ENCODE results near the gene PDGFC.
"Not testable (repeated sequence)": the region's sequence is repeated elsewhere in the genome, so short reads cannot be mapped to it uniquely, and the experiment has no call there.

Gene PDGFC

DNA sequence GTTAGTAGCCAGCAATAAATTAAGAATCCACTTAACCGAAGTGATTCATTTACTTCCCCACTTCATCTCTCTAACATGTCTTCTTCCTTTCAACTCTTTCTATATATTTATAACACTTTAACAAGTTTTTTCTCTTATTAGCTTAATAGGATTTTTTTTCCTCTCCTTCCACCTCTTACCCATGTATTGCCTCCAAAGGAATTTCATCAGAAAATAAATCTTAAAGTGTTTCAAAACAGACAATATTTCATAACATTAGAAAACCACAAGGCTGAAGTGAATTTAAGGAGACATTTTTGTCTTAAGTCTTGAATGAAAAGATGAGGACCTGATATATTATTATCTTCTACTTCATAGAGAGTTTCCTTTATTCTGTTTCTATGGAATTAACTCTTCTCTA lies 101.5 kb downstream of the PDGFC start:
- Histone ChIP-seq H3K79me2 (ENCODE audit: low read length) (no peaks in the 10 kb centered on the region), H3K4me3 (ENCODE audit: low read length) (no peak overlapping the region), H3K9me3 (replicated peaks; ENCODE audit: insufficient read depth, low read length) (no peaks in the 10 kb centered on the region), H3F3A (ENCODE audit: insufficient read depth, low read length) (no peaks in the 10 kb centered on the region), H2AFZ (ENCODE audit: low read length) (no peak overlapping the region), H4K20me1 (ENCODE audit: insufficient read depth, low read length) (no peaks in the 10 kb centered on the region), H3K4me1 (ENCODE audit: low read length) (no peaks in the 10 kb centered on the region), H3K27me3 (replicated peaks; ENCODE audit: insufficient read depth, low read length) (no peaks in the 10 kb centered on the region), H3K27ac (ENCODE audit: low read length) (no peak overlapping the region), H3K9me2 (replicated peaks; ENCODE audit: insufficient read depth, low read length) (no peaks in the 10 kb centered on the region), H3K4me2 (ENCODE audit: low read depth, low read length) (no peak overlapping the region), H3K9ac (ENCODE audit: low read length) (no peak overlapping the region), H3K36me3 (replicated peaks; ENCODE audit: insufficient read depth, low read length) (no peaks in the 10 kb centered on the region)
- DNase-seq = no peak
- TF ChIP-seq, protein P1, sequence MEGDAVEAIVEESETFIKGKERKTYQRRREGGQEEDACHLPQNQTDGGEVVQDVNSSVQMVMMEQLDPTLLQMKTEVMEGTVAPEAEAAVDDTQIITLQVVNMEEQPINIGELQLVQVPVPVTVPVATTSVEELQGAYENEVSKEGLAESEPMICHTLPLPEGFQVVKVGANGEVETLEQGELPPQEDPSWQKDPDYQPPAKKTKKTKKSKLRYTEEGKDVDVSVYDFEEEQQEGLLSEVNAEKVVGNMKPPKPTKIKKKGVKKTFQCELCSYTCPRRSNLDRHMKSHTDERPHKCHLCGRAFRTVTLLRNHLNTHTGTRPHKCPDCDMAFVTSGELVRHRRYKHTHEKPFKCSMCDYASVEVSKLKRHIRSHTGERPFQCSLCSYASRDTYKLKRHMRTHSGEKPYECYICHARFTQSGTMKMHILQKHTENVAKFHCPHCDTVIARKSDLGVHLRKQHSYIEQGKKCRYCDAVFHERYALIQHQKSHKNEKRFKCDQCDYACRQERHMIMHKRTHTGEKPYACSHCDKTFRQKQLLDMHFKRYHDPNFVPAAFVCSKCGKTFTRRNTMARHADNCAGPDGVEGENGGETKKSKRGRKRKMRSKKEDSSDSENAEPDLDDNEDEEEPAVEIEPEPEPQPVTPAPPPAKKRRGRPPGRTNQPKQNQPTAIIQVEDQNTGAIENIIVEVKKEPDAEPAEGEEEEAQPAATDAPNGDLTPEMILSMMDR (IDR thresholded peaks at IDR 0.05; ENCODE audit: low read length) = no peak
- no peak for TF ChIP-seq EZH2 (optimal IDR thresholded peaks at IDR 0.05; ENCODE audit: low read depth, low read length)
- TF ChIP-seq EZH2phosphoT487 (IDR thresholded peaks at IDR 0.05; ENCODE audit: low read length) = no peak

DNA sequence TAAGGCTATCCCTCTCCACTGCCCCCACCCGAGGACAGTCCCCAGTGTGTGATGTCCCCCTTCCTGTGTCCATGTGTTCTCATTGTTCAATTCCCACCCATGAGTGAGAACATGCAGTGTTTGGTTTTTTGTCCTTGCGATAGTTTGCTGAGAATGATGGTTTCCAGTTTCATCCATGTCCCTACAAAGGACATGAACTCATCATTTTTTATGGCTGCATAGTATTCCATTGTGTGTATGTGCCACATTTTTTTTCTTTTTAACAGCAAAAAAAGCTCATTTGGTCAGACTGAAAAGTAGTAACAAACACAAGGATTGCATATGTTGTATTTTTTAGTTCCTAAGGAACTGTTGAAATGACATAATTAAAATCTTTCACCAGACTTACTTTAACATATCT lies 105.5 kb downstream of the PDGFC start:
- H3K36me3 ChIP-seq (replicated peaks; ENCODE audit: insufficient read depth, low read length); H4K20me1 ChIP-seq (ENCODE audit: insufficient read depth, low read length); H2AFZ ChIP-seq (ENCODE audit: low read length); H3K9me3 ChIP-seq (replicated peaks; ENCODE audit: insufficient read depth, low read length); H3K4me1 ChIP-seq (ENCODE audit: low read length); H3F3A ChIP-seq (ENCODE audit: insufficient read depth, low read length); H3K4me3 ChIP-seq (ENCODE audit: low read length); H3K27me3 ChIP-seq (replicated peaks; ENCODE audit: insufficient read depth, low read length); H3K9me2 ChIP-seq (replicated peaks; ENCODE audit: insufficient read depth, low read length); H3K27ac ChIP-seq (ENCODE audit: low read length); DNase-seq; H3K79me2 ChIP-seq (ENCODE audit: low read length); H3K9ac ChIP-seq (ENCODE audit: low read length); H3K4me2 ChIP-seq (ENCODE audit: low read depth, low read length): not testable (repeated sequence)

DNA sequence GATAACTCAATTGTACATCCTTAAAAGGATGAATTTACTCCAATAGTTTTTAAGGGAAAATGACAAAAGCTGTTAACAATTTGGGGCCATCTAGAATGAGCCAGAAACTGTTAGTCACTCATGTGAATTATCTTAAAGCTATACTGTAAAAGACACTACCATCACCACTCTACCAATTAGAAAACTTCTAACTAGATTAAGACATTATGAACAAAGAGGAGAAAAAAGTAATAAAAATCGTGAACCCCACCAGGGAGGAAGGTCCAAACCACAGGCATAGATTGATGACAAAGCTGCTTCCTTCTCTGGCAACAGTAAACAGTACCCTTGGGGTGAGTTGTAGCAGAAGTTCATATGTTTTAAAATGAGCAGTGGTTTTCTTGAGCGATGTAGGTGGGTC lies 106.1 kb downstream of the PDGFC start:
- H3K79me2 ChIP-seq (ENCODE audit: low read length) = no peaks in the 10 kb centered on the region
- no peaks in the 10 kb centered on the region for H3K9me3 ChIP-seq (replicated peaks; ENCODE audit: insufficient read depth, low read length)
- no peak overlapping the region for H3K27ac ChIP-seq (ENCODE audit: low read length)
- TF ChIP-seq EZH2phosphoT487 (IDR thresholded peaks at IDR 0.05; ENCODE audit: low read length) = no peak
- TF ChIP-seq, protein P1 (IDR thresholded peaks at IDR 0.05; ENCODE audit: low read length) = no peak
- no peak for TF ChIP-seq EZH2 (optimal IDR thresholded peaks at IDR 0.05; ENCODE audit: low read depth, low read length)
- no peak overlapping the region for H2AFZ ChIP-seq (ENCODE audit: low read length)
- H3K4me2 ChIP-seq (ENCODE audit: low read depth, low read length) = no peak overlapping the region
- H3K9me2 ChIP-seq (replicated peaks; ENCODE audit: insufficient read depth, low read length) = no peaks in the 10 kb centered on the region
- H4K20me1 ChIP-seq (ENCODE audit: insufficient read depth, low read length) = no peaks in the 10 kb centered on the region
- H3K4me1 ChIP-seq (ENCODE audit: low read length) = no peaks in the 10 kb centered on the region
- H3K4me3 ChIP-seq (ENCODE audit: low read length) = no peak overlapping the region
- H3K27me3 ChIP-seq (replicated peaks; ENCODE audit: insufficient read depth, low read length) = no peaks in the 10 kb centered on the region
- H3F3A ChIP-seq (ENCODE audit: insufficient read depth, low read length) = no peaks in the 10 kb centered on the region
- H3K9ac ChIP-seq (ENCODE audit: low read length) = no peak overlapping the region
- DNase-seq = no peak
- H3K36me3 ChIP-seq (replicated peaks; ENCODE audit: insufficient read depth, low read length) = no peaks in the 10 kb centered on the region

DNA sequence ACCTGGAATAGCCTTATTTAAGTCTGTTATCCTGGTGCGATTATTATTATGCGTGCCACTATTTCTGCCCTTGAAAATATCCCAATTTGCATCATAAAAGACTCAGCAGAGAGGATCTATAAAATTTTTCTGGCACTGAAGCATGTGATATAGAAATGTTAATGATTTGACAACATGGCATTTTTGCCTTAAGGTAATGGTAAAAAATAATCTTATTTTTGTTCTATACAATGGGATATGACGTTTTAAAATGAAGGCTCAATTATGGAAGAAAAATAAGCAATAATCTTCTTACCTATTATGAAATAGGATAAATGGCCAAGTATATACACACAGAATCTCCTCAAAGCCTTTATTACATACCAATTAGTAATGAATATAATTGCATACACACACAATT lies 113.5 kb downstream of the PDGFC start:
- H3F3A ChIP-seq (ENCODE audit: insufficient read depth, low read length) = no peaks in the 10 kb centered on the region
- H3K9me2 ChIP-seq (replicated peaks; ENCODE audit: insufficient read depth, low read length) = no peaks in the 10 kb centered on the region
- no peak overlapping the region for H2AFZ ChIP-seq (ENCODE audit: low read length)
- H3K9me3 ChIP-seq (replicated peaks; ENCODE audit: insufficient read depth, low read length) = no peaks in the 10 kb centered on the region
- no peak overlapping the region for H3K9ac ChIP-seq (ENCODE audit: low read length)
- H3K27me3 ChIP-seq (replicated peaks; ENCODE audit: insufficient read depth, low read length) = no peaks in the 10 kb centered on the region
- H3K4me1 ChIP-seq (ENCODE audit: low read length) = no peaks in the 10 kb centered on the region
- H3K36me3 ChIP-seq (replicated peaks; ENCODE audit: insufficient read depth, low read length) = no peaks in the 10 kb centered on the region
- no peaks in the 10 kb centered on the region for H3K79me2 ChIP-seq (ENCODE audit: low read length)
- no peak overlapping the region for H3K4me3 ChIP-seq (ENCODE audit: low read length)
- TF ChIP-seq, protein P1 (IDR thresholded peaks at IDR 0.05; ENCODE audit: low read length) = no peak
- no peak for TF ChIP-seq EZH2phosphoT487 (IDR thresholded peaks at IDR 0.05; ENCODE audit: low read length)
- TF ChIP-seq EZH2 (optimal IDR thresholded peaks at IDR 0.05; ENCODE audit: low read depth, low read length) = no peak
- no peak overlapping the region for H3K27ac ChIP-seq (ENCODE audit: low read length)
- DNase-seq = no peak
- H4K20me1 ChIP-seq (ENCODE audit: insufficient read depth, low read length) = no peaks in the 10 kb centered on the region
- H3K4me2 ChIP-seq (ENCODE audit: low read depth, low read length) = no peak overlapping the region

Measured in MM.1S (cell line).